Nucleus accumbens (tissue), 56 donors: ENCODE data around the gene ZFP36L2.

ENCODE experiments used
- DNase-seq, 56 donors: peaks; one replicate each; lab custom pipeline; 2025; lab: John Stamatoyannopoulos, UW

The ZFP36L2 gene, protein sequence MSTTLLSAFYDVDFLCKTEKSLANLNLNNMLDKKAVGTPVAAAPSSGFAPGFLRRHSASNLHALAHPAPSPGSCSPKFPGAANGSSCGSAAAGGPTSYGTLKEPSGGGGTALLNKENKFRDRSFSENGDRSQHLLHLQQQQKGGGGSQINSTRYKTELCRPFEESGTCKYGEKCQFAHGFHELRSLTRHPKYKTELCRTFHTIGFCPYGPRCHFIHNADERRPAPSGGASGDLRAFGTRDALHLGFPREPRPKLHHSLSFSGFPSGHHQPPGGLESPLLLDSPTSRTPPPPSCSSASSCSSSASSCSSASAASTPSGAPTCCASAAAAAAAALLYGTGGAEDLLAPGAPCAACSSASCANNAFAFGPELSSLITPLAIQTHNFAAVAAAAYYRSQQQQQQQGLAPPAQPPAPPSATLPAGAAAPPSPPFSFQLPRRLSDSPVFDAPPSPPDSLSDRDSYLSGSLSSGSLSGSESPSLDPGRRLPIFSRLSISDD

DNA sequence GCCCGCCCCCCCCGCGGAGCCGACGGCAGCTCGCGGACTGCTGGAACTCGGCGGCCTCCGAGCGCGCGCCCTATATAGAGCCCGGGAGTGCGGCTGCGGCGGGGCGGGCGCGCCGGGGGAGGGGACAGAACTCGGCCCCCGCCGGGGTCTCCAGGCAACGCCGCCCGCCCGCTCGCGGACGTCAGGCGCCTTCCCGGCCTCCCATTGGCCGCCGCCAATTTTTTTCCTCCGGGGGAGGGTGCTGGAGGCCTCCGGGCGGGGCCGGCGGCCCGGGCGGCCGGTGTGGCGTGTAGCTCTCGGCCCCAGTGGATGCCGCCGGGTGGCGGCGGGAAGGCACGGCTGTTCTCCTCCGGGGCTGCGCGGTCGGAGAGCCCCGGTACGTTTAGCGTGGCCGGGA, at the start of gene ZFP36L2:
TSS of gene ZFP36L2 (minus strand) at position 49 of the 397 bp plus-strand sequence. CDS start 291 bp downstream, outside the sequence.
- DNase-seq = peak; percentile 58 to 98 (median 92)

DNA sequence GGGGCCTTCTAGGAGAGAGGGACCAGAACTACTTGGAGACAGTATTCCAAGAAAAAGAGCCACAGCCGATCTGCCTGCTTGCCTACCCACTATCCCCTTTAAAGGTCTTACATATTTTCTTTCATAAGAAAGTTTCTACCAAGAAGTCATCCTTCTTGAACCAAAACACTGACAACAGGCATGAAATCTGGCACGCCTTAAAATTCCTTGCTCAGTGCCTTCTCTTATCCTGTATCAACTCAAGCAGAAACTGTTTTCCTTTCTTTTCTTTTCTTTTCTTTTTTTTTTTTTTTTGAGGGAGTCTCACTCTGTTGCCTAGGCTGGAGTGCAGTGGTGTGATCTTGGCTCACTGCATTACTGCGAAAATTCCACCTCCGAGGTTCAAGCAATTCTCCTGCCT, 48.3 kb upstream of the ZFP36L2 start:
- no peak for DNase-seq

GRCh38 chr2:43274055-43274454, 47.6 kb upstream of the ZFP36L2 start:
- DNase-seq = no peak

- no peak for DNase-seq
Measured at GRCh38 chr2:43273529-43273928, 47.1 kb upstream of the ZFP36L2 start.

- no peak for DNase-seq
Measured at GRCh38 chr2:43270930-43271615, 44.7 kb upstream of the ZFP36L2 start.

- no peak for DNase-seq
Measured at GRCh38 chr2:43270461-43270860, 44.1 kb upstream of the ZFP36L2 start.

- DNase-seq = no peak
Measured at GRCh38 chr2:43269706-43270105, 43.3 kb upstream of the ZFP36L2 start.

GRCh38 chr2:43269074-43269572, 42.7 kb upstream of the ZFP36L2 start:
- DNase-seq = peak in 4 of 56 donors; percentile 12 to 51 (median 20)

GRCh38 chr2:43268066-43268953, 41.9 kb upstream of the ZFP36L2 start:
- DNase-seq = no peak

- no peak for DNase-seq
Measured at GRCh38 chr2:43267381-43267780, 41.0 kb upstream of the ZFP36L2 start.

DNA sequence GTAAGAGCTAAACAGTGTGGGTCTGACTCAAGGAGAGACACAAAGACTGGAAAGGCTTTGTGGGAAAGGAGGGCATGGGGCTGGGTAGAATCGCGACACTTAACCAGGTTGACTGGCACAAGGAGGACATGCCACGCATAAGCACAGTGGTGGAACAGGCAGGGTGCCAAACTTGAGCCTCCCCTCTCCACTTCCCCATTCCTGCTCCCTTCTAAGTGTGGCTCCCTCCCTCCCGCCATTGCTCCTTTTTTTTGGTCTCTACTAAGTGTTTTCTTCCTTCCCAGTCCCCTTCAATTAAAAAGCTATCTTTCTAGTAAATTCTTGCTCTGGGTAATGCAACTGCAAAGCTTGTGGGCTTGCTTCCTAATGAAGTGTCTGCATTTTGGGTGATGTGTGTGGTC, 40.3 kb upstream of the ZFP36L2 start:
- peak in 10 of 56 donors; percentile 2 to 31 (median 15) for DNase-seq

DNA sequence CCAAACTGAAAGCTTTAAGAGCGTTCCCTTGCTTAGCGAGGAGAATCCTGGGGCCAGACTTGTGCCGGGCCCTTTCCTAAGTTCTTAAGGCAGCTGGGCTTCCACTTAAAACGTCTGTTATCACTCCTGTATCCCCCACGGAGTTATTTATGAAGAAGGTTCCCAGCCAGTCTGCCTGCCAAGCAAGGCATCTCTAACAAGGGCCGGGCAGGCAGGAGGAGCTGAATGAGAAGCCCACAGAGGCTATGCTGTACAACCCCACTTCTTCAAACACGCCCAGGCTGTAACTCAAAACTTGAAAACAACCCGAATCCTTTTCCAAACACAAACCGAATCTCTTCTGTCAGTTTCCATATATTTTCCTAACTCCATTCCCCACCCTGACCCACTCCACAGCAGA, 39.0 kb upstream of the ZFP36L2 start:
- no peak for DNase-seq

GRCh38 chr2:43265001-43265400, 38.6 kb upstream of the ZFP36L2 start:
- DNase-seq = no peak

- DNase-seq = no peak
Measured at GRCh38 chr2:43262951-43263350, 36.5 kb upstream of the ZFP36L2 start.

DNA sequence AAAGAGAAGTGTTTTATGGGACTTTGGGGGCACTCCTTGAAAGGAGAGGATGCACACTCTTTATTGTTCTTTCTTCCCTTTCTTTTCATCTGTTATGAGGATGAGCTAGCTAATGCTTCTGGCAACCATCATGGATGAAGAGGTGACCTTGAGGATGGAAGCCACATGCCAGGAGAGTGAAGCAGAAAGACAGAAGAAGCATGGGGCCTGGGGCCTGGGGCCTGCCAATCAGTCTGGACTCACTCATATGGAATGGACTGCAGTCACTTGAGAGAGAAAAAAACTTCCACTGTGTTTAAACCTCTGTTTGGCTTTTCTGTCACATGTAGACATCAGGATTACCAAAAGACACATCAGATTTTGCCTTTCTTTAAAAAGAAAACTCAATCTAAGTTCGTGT, 35.8 kb upstream of the ZFP36L2 start:
- no peak for DNase-seq

- DNase-seq = no peak
Measured at GRCh38 chr2:43259512-43259911, 33.1 kb upstream of the ZFP36L2 start.

DNA sequence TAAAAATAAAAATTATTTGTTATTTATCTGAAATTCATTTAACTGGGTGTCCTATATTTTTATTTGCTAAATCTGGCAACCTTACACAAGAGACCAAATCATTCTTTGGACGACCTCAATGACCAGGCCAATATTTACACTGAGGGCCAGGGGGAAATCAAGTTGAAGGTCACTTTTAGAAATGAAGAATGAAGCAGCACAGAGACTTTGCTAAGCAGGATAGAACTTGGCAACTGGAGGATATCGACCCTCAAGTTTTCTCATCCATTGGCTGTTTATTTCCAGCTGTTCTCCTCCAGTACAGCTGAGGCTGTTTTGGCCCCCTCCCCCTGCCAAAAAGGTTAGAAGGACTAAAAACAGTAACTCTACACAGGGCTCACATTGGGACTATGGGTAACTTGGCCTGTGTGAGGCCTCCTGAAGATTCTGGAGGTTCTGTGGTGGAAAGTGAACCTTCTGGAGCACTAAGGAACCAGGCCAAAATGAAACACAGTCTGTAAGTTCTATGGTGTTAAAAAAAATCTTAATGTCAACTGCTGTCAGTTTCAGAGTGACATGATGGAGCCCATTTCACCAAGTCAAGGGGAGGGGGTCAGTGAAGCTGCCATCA, 32.2 kb upstream of the ZFP36L2 start:
- no peak for DNase-seq

GRCh38 chr2:43255296-43255910, 29.0 kb upstream of the ZFP36L2 start:
- no peak for DNase-seq

GRCh38 chr2:43254331-43254730, 27.9 kb upstream of the ZFP36L2 start:
- no peak for DNase-seq
